Endothelial cell of umbilical vein (primary cell): ENCODE results near the gene GRM7. TPM values are rescaled to one million over a fixed set of nuclear protein-coding genes. Genes with fewer than 3 reads are reported as not detected.

Experiments
- BruUV-seq: library from RNA; stranded (reverse); fragments of 400-500 nt; replicated peaks from 2 replicates; lab custom pipeline; 2021; lab: Mats Ljungman, UMichigan
- CTCF ChIA-PET: fragments of 300-600, 350-600 bp; sonication (Branson Sonifier 250); formaldehyde crosslinking; loops from one replicate; lab custom pipeline; 2021; ENCODE audit warnings: antibody characterized with exemption, inconsistent platforms; lab: Charles Lee
- POLR2A ChIA-PET: fragments of 300-600, 350-600 bp; sonication (Branson Sonifier 250); formaldehyde crosslinking; loops from one replicate; lab custom pipeline; 2021; ENCODE audit warnings: antibody characterized with exemption, inconsistent platforms; lab: Charles Lee
- DNase-seq: peaks from one replicate; pipeline ENCODE4 v3.0.0-alpha.2; 2011; ENCODE audit warnings: low read depth, low spot score
- FAIRE-seq: peaks from 2 replicates; lab custom pipeline; 2011; peaks lifted over from hg19 to GRCh38; lab: Jason Lieb, UNC
- H2AFZ ChIP-seq: 2 replicates; pipeline ENCODE4 v1.6.0; 2012; ENCODE audit warnings: low read depth, low read length, control low read depth, inconsistent platforms
- H3K27ac ChIP-seq: 2 replicates; pipeline ENCODE4 v1.5.1; 2011; ENCODE audit warnings: low read depth, mild to moderate bottlenecking, control low read depth, low read length, moderate library complexity; ENCODE audit not compliant: insufficient read depth
- H3K27me3 ChIP-seq, 2 experiments: 2 replicates each; pipeline versions ENCODE4 v1.6.0 to v1.6.1; 2011; ENCODE audit warnings: low read length in 2 of 2, mixed read lengths in 1 of 2; ENCODE audit not compliant: control insufficient read depth in 2 of 2, insufficient read depth in 2 of 2
- H3K36me3 ChIP-seq, 2 experiments: 2 replicates in 1 of 2; 3 replicates in 1 of 2; pipeline ENCODE4 v1.5.1; 2011; ENCODE audit warnings: low read length in 2 of 2, mild to moderate bottlenecking in 1 of 2, moderate library complexity in 1 of 2; ENCODE audit not compliant: control insufficient read depth in 2 of 2, insufficient read depth in 2 of 2; ENCODE audit errors: extremely low read depth in 1 of 2
- H3K4me1 ChIP-seq: 3 replicates; pipeline ENCODE4 v1.5.1; 2011; ENCODE audit warnings: mild to moderate bottlenecking, low read length; ENCODE audit not compliant: control insufficient read depth, insufficient read depth; ENCODE audit errors: extremely low read depth
- H3K4me2 ChIP-seq: 2 replicates; pipeline ENCODE4 v1.6.1; 2011; ENCODE audit warnings: low read length, control low read depth, mixed read lengths; ENCODE audit not compliant: insufficient read depth
- H3K4me3 ChIP-seq, 3 experiments: fragments of 200-600 bp in 1 of 3; sonication (generic), shearing (Covaris generic) in 1 of 3; replicated peaks in 1 of 3; 2 replicates each; pipeline ENCODE4 v1.5.1; 2011 to 2016; ENCODE audit warnings: control low read depth in 3 of 3, low read length in 3 of 3, mild to moderate bottlenecking in 2 of 3, inconsistent platforms in 1 of 3, low read depth in 1 of 3, moderate library complexity in 1 of 3; ENCODE audit not compliant: insufficient read depth in 1 of 3
- H3K79me2 ChIP-seq: 2 replicates; pipeline ENCODE4 v1.6.0; 2012; ENCODE audit warnings: low read length, inconsistent platforms; ENCODE audit not compliant: control insufficient read depth, insufficient read depth
- H3K9ac ChIP-seq: replicated peaks from 2 replicates; pipeline ENCODE3; 2011; ENCODE audit warnings: low read length, control low read depth; ENCODE audit not compliant: insufficient read depth; ENCODE audit errors: extremely low read depth
- H3K9me1 ChIP-seq: replicated peaks from 3 replicates; pipeline ENCODE4 v1.6.0; 2011; ENCODE audit warnings: mild to moderate bottlenecking, low read length; ENCODE audit not compliant: control insufficient read depth, insufficient read depth; ENCODE audit errors: extremely low read depth
- H3K9me3 ChIP-seq: replicated peaks from 2 replicates; pipeline ENCODE4 v1.5.1; 2012; ENCODE audit warnings: low read length, inconsistent platforms; ENCODE audit not compliant: control insufficient read depth, insufficient read depth
- H4K20me1 ChIP-seq: replicated peaks from 2 replicates; pipeline ENCODE3; 2011; ENCODE audit warnings: mild to moderate bottlenecking, low read length; ENCODE audit not compliant: control insufficient read depth, insufficient read depth; ENCODE audit errors: extremely low read depth
- CTCF ChIP-seq, 2 donors: IDR thresholded peaks; 1 replicate in 1 of 2; 2 replicates in 1 of 2; pipeline ENCODE4 v1.5.1; 2011; ENCODE audit warnings: low read length in 2 of 2, mild to moderate bottlenecking in 2 of 2, moderate library complexity in 2 of 2, control low read depth in 1 of 2, inconsistent platforms in 1 of 2, low read depth in 1 of 2; ENCODE audit not compliant: insufficient read depth in 1 of 2; ENCODE audit errors: extremely low read depth in 1 of 2
- GATA2 ChIP-seq: IDR thresholded peaks from 2 replicates; pipeline ENCODE4 v1.7.0; 2011; ENCODE audit warnings: low read depth, mild to moderate bottlenecking, moderate library complexity, mixed read lengths, low read length; ENCODE audit not compliant: insufficient read length, insufficient read depth
- JUN ChIP-seq: IDR thresholded peaks from 2 replicates; pipeline ENCODE4 v1.6.1; 2011; ENCODE audit warnings: borderline replicate concordance, low read depth; ENCODE audit not compliant: insufficient read length, insufficient read depth
- MAX ChIP-seq: IDR thresholded peaks from 2 replicates; pipeline ENCODE4 v1.6.1; 2011; ENCODE audit not compliant: insufficient read depth, insufficient read length
- MYC ChIP-seq: IDR thresholded peaks from one replicate; pipeline ENCODE4 v1.6.1; 2011; ENCODE audit warnings: mild to moderate bottlenecking, low read depth, low read length
- POLR2A ChIP-seq: IDR thresholded peaks from 2 replicates; pipeline ENCODE4 v1.6.1; 2012; ENCODE audit warnings: low read depth, mild to moderate bottlenecking, control low read depth, low read length
- POLR2AphosphoS5 ChIP-seq: IDR thresholded peaks from 2 replicates; pipeline ENCODE4 v1.6.1; 2012; ENCODE audit warnings: low read depth, mild to moderate bottlenecking, control low read depth, low read length, moderate library complexity; ENCODE audit not compliant: insufficient read depth
- dilution Hi-C: fragments of 300-500 bp; cut with MboI; formaldehyde crosslinking; loops from one replicate; pipeline ENCODE4 v1.15.0; 2019; ENCODE audit warnings: low sequenced_read_pairs; ENCODE audit not compliant: extremely low pct_ligation_motif_present
- intact Hi-C: fragments of 100-400 bp; cut with micrococcal nuclease; formaldehyde crosslinking; loops from one replicate; pipeline ENCODE4 v1.10.0; 2022
- polyA plus RNA-seq, 4 experiments: library from polyadenylated mRNA; depleted of rRNA in 3 of 4; stranded (reverse) in 3 of 4; unstranded in 1 of 4; fragments of >200 nt; gene quantifications; 2 replicates each; pipeline versions ENCODE4 v1.2.1 to v1.2.3, GENCODE V29; 2011 to 2012; ENCODE audit warnings: missing spikeins in 1 of 4
- total RNA-seq: library from RNA; stranded (reverse); gene quantifications from 2 replicates; pipeline ENCODE4 v1.2.3, GENCODE V29; 2021

GRM7 gene
- total and polyA plus RNA-seq, 2 donors (not counting 3 experiments of a cell fraction or from before 2014, with no cell fraction given), result 0.12 TPM; not detected in 1

DNA sequence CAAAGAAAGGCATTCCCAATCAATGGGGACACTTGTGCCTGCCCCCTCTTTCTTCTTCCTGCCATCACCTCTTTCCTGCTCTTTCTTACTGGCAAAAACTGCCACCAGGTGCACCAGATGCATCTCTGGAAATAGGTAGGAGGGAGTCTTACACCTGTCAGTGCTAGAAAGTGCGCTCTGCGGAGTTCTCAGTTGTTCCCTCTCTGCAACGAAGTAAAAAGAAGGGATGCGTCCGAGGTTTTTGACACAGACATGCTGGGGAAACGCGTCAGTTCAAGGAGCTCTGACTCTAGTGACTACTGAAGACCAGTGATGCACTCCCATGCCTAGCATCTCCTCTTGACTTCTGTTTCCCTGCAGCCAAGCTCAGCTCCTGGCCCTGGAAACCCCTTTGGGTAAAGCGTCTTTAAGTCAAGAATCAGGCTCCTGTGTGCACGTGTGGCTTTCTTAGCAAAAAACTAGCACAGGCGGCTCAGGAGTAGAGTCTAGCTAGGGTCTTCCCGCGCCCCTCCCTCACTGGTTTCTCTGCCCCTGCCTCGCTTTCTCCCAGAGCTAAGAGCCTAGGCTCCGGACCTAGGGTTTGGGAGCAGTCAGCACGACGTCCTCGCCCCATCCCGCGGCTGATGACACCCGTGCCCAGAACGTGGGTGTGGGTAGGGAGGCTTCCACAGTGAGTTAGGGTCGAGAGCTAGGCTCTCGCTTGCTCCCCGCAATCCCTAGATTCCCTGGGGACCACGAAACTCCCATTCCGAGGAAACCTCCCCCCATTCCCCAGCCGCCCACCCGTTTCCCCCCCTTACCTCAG lies 564 bp upstream of the GRM7 start:
- DNase-seq (no peak), FAIRE-seq (no peak)
- ChIA-PET CTCF (no interaction called here), POLR2A (no interaction called here)
- Histone ChIP-seq H3K4me3 (no peak overlapping the region), H3K27me3 (peaks cover 4 to 19% of the 10 kb centered on the region in 2 experiments), H2AFZ (no peak overlapping the region), H4K20me1 (no peaks in the 10 kb centered on the region), H3K36me3 (no peaks in the 10 kb centered on the region), H3K9me3 (no peaks in the 10 kb centered on the region), H3K27ac (no peak overlapping the region), H3K4me1 (no peaks in the 10 kb centered on the region), H3K9ac (no peak overlapping the region), H3K9me1 (no peaks in the 10 kb centered on the region), H3K79me2 (no peaks in the 10 kb centered on the region), H3K4me2 (no peak overlapping the region)
- intact Hi-C loops, result no loop called here
- dilution Hi-C loops, result no loop called here
- no TSS peak for BruUV-seq
- TF ChIP-seq POLR2A (no peak), GATA2 (no peak)

DNA sequence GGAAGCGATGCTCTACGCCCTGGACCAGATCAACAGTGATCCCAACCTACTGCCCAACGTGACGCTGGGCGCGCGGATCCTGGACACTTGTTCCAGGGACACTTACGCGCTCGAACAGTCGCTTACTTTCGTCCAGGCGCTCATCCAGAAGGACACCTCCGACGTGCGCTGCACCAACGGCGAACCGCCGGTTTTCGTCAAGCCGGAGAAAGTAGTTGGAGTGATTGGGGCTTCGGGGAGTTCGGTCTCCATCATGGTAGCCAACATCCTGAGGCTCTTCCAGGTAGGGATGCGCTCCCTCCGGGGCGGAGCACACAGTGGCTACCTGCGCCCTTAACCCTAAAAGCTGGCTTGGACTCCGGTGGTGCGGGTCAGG lies 698 bp downstream of the GRM7 start:
- no peak for DNase-seq
- Histone ChIP-seq H3K9me1 (no peaks in the 10 kb centered on the region), H3K36me3 (no peaks in the 10 kb centered on the region), H4K20me1 (no peaks in the 10 kb centered on the region), H3K79me2 (no peaks in the 10 kb centered on the region), H3K27ac (no peak overlapping the region), H3K4me3 (no peak overlapping the region), H3K27me3 (peaks cover 4 to 19% of the 10 kb centered on the region in 2 experiments), H3K9me3 (no peaks in the 10 kb centered on the region), H2AFZ (no peak overlapping the region), H3K4me2 (no peak overlapping the region), H3K4me1 (no peaks in the 10 kb centered on the region), H3K9ac (no peak overlapping the region)
- ChIA-PET POLR2A (no interaction called here), CTCF (no interaction called here)
- dilution Hi-C loops, result no loop called here
- intact Hi-C loops, result no loop called here
- no TSS peak for BruUV-seq
- FAIRE-seq, result no peak
- TF ChIP-seq GATA2 (no peak), CTCF (IDR thresholded peaks at IDR 0.05; ENCODE audit: extremely low read depth in 1 of 2, insufficient read depth in 1 of 2, low read depth in 1 of 2, low read length in 2 of 2) (no peak), MAX (no peak), JUN (no peak), POLR2AphosphoS5 (no peak), MYC (no peak)
